RWPE2 (cell line): Measurements from ENCODE around the gene ARHGAP9.

Source experiments
- ATAC-seq: fragments of 200-7000 bp; cut with Tn5 transposase; 3 replicates; pipeline ENCODE4 v1.9.1; 2021; ENCODE audit warnings: low read depth
- DNase-seq: peaks from one replicate; pipeline ENCODE4 v3.0.0-alpha.2; 2020; ENCODE audit warnings: low spot score
- H3K27ac ChIP-seq: fragments of 450-650 bp; 2 replicates; pipeline ENCODE4 v1.5.1; 2017; ENCODE audit warnings: mild to moderate bottlenecking; ENCODE audit not compliant: poor library complexity, severe bottlenecking
- H3K27me3 ChIP-seq: fragments of 250-450 bp; sonication (Bioruptor Pico); 2 replicates; pipeline ENCODE4 v1.5.1; 2021; ENCODE audit warnings: mild to moderate bottlenecking, moderate library complexity; ENCODE audit not compliant: insufficient read depth, poor library complexity, severe bottlenecking
- H3K36me3 ChIP-seq: fragments of 250-450 bp; sonication (Bioruptor Pico); 2 replicates; pipeline ENCODE4 v1.5.1; 2020; ENCODE audit warnings: low read depth, mild to moderate bottlenecking, moderate library complexity
- H3K4me1 ChIP-seq: fragments of 250-450 bp; sonication (Bioruptor Pico); 2 replicates; pipeline ENCODE4 v1.5.1; 2021; ENCODE audit warnings: mild to moderate bottlenecking, moderate library complexity; ENCODE audit not compliant: insufficient read depth, poor library complexity, severe bottlenecking
- H3K4me3 ChIP-seq: fragments of 250-450 bp; sonication (Bioruptor Pico); 2 replicates; pipeline ENCODE4 v1.5.1; 2021; ENCODE audit warnings: mild to moderate bottlenecking, moderate library complexity; ENCODE audit not compliant: severe bottlenecking
- H3K9me3 ChIP-seq: fragments of 250-450 bp; sonication (Bioruptor Pico); 2 replicates; pipeline ENCODE4 v1.5.1; 2021; ENCODE audit warnings: mild to moderate bottlenecking, moderate library complexity; ENCODE audit not compliant: severe bottlenecking
- TF ChIP-seq, protein P1 (sequence below): fragments of 450-650 bp; IDR thresholded peaks from one replicate; pipeline ENCODE4 v1.5.1; 2017; ENCODE audit warnings: mild to moderate bottlenecking, moderate library complexity; ENCODE audit not compliant: poor library complexity, severe bottlenecking

The ARHGAP9 gene

DNA sequence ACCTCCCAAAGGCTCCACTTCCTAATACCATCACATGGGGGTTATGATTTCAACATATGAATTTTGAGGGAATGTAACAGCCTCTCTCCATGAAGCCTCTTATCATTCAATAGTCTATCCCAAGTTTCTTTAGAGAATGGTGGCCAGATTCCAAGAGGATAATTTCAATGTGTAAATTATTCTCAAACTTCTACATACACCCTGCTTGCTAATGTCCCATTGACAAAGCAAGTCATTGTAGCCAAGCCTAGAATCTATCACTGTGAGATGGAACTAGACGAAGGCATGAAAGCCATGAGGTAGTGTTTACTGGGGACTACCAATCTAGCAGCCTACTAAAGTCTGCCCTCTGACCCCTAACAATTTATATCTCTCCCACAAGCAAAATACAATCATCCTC lies 41.3 kb downstream of the ARHGAP9 start:
- Histone ChIP-seq H3K36me3 (no peaks in the 10 kb centered on the region), H3K9me3 (no peaks in the 10 kb centered on the region), H3K27me3 (no peaks in the 10 kb centered on the region), H3K4me1 (no peaks in the 10 kb centered on the region), H3K27ac (no peak overlapping the region), H3K4me3 (no peak overlapping the region)
- TF ChIP-seq, protein P1, sequence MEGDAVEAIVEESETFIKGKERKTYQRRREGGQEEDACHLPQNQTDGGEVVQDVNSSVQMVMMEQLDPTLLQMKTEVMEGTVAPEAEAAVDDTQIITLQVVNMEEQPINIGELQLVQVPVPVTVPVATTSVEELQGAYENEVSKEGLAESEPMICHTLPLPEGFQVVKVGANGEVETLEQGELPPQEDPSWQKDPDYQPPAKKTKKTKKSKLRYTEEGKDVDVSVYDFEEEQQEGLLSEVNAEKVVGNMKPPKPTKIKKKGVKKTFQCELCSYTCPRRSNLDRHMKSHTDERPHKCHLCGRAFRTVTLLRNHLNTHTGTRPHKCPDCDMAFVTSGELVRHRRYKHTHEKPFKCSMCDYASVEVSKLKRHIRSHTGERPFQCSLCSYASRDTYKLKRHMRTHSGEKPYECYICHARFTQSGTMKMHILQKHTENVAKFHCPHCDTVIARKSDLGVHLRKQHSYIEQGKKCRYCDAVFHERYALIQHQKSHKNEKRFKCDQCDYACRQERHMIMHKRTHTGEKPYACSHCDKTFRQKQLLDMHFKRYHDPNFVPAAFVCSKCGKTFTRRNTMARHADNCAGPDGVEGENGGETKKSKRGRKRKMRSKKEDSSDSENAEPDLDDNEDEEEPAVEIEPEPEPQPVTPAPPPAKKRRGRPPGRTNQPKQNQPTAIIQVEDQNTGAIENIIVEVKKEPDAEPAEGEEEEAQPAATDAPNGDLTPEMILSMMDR = no peak
- DNase-seq = no peak
- no peak for ATAC-seq

DNA sequence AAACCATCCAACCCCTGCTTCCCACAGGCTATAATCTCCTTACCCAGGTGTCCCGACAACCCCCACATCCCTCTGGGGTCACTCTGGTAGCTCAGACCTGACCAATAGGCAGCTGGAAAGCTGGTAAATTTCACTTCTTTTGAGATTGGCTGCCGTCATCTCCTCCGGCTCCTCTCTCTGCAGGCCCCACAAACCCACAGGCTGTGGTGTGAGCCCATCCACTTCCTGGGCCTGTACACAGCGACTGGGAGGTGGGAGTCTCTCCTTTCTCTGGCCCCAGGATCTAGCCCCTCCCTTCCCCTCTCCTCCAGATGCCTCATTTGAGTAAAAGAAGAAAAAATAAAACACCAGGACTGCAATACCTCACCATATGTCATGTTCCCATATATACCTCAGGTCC lies 44.4 kb downstream of the ARHGAP9 start:
- Histone ChIP-seq H3K27ac (no peak overlapping the region), H3K9me3 (no peaks in the 10 kb centered on the region), H3K4me1 (peaks cover 4% of the 10 kb centered on the region), H3K4me3 (no peak overlapping the region), H3K27me3 (no peaks in the 10 kb centered on the region), H3K36me3 (no peaks in the 10 kb centered on the region)
- ATAC-seq = no peak
- DNase-seq = no peak
- TF ChIP-seq, protein P1 = no peak

DNA sequence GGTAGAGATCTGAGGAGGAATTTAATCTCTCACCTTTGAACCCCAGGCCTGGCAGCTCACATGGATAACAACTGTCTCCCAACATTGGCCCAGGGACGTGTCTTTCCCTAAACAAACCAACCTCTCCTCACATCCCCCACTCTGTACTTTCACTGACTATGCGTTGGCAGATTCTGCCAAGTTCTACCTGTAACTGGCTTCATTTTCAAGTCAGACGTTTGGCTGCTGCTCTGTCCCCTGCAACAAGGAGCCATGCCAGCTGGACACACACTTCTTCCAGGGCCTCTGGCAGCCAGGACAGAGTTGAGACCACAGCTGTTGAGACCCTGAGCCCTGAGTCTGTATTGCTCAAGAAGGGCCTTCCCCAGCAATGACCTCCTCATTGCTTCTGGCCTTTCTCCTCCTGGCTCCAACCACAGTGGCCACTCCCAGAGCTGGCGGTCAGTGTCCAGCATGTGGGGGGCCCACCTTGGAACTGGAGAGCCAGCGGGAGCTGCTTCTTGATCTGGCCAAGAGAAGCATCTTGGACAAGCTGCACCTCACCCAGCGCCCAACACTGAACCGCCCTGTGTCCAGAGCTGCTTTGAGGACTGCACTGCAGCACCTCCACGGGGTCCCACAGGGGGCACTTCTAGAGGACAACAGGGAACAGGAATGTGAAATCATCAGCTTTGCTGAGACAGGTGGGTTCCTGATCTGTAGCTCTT lies 45.0 kb downstream of the ARHGAP9 start, which contains the start of gene INHBC:
TSS of gene INHBC (plus strand) at position 268 of the 707 bp plus-strand sequence. CDS start at position 371, 103 bp downstream.
- no peaks in the 10 kb centered on the region for H3K9me3 ChIP-seq
- H3K27me3 ChIP-seq = no peaks in the 10 kb centered on the region
- TF ChIP-seq, protein P1 = no peak
- H3K4me1 ChIP-seq = peaks cover 4% of the 10 kb centered on the region
- ATAC-seq (no peak), DNase-seq (no peak)
- H3K4me3 ChIP-seq = no peak within 1 kb of the TSS
- H3K36me3 ChIP-seq = no peaks in the 10 kb centered on the region
- H3K27ac ChIP-seq = no peak within 1 kb of the TSS

DNA sequence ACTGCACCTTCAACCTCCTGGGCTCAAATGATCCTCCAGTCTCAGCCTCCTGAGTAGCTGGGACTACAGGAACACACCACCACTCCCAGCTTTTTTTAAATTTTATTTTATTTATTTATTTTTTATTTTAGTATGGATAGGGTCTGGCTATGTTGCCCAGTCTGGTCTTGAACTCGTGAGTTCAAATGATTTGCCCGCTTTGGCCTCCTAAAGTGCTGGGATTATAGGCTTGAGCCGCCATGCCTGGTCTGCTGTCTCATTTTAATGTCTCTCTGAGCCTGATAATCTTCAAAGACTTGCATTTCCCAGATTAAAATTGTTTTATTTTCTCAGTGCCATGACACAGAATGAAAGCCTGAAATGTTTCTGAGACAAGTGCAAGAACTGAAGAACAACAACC lies 46.3 kb downstream of the ARHGAP9 start:
- H3K9me3 ChIP-seq = no peaks in the 10 kb centered on the region
- no peak overlapping the region for H3K27ac ChIP-seq
- ATAC-seq (no peak), DNase-seq (no peak)
- peaks cover 4% of the 10 kb centered on the region for H3K4me1 ChIP-seq
- H3K4me3 ChIP-seq = no peak overlapping the region
- TF ChIP-seq, protein P1 = no peak
- no peaks in the 10 kb centered on the region for H3K27me3 ChIP-seq
- no peaks in the 10 kb centered on the region for H3K36me3 ChIP-seq

DNA sequence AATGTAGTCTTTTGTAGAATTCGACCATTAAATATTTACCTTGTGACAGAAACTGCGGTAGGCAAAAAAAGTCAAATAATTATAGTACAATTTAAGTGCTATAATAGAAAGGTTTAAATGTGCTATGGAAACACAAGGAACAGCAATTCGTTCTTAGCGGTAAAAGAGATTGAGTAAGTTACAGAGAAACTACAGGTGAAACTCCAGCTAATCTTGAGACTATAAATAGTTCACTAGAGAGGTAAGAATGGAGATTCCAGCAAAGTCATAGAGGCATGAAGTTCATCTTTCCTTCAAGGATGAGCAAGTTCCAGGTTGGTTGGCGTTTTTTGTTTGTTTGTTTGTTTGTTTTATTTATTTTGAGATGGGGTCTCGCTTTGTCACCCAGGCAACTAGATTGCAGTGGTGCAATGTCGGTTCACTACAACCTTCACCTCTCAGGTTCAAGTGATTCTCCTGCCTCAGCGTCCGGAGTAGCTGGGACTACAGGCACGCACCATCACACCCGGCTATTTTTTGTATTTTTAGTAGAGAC lies 47.9 kb downstream of the ARHGAP9 start:
- Histone ChIP-seq H3K27ac (peak overlapping the region; percentile 83), H3K4me1 (peaks cover 4% of the 10 kb centered on the region), H3K27me3 (no peaks in the 10 kb centered on the region), H3K4me3 (peak overlapping the region; percentile 68), H3K9me3 (no peaks in the 10 kb centered on the region), H3K36me3 (no peaks in the 10 kb centered on the region)
- TF ChIP-seq, protein P1 = no peak
- ATAC-seq = no peak
- no peak for DNase-seq
